Right lobe of liver (tissue), 6 donors: ENCODE measurements around the gene PROM2. TPM values are rescaled to one million over a fixed set of nuclear protein-coding genes. Genes with fewer than 3 reads are reported as not detected.
A peak's percentile ranks its signal among the peaks of the same experiment; 100 is the strongest.

Source experiments
- ATAC-seq, 4 donors: fragments of 200-7000 bp; cut with Tn5 transposase; one replicate each; pipeline ENCODE4 v1.9.1; 2020; ENCODE audit warnings: mild to moderate bottlenecking in 4 of 4, moderate library complexity in 4 of 4
- DNase-seq, 3 donors: peaks; one replicate each; pipeline ENCODE4 v3.0.0-alpha.2; 2020
- H3K27ac ChIP-seq, 3 donors: fragments of 200-600 bp; one replicate each; pipeline ENCODE4 v1.8.0; 2022
- H3K27me3 ChIP-seq, 2 donors: fragments of 200-600 bp; one replicate each; pipeline ENCODE4 v1.8.0; 2022
- H3K36me3 ChIP-seq, 4 donors: fragments of 200-600 bp; sonication (generic) in 1 of 4; one replicate each; pipeline versions ENCODE4 v1.5.1 to v1.8.0; 2017 to 2022; ENCODE audit warnings: control low read depth in 1 of 4
- H3K4me1 ChIP-seq, 4 donors: fragments of 200-600 bp; sonication (generic) in 1 of 4; one replicate each; pipeline versions ENCODE4 v1.5.1 to v1.8.0; 2017 to 2022; ENCODE audit warnings: control low read depth in 1 of 4
- H3K4me3 ChIP-seq, 3 donors: fragments of 200-600 bp; one replicate each; pipeline ENCODE4 v1.8.0; 2022
- H3K9me3 ChIP-seq, 4 donors: fragments of 200-600 bp; sonication (generic) in 1 of 4; one replicate each; pipeline versions ENCODE4 v1.5.1 to v1.8.0; 2017 to 2022; ENCODE audit warnings: control low read depth in 1 of 4
- CTCF ChIP-seq, 4 donors: fragments of 200-600 bp in 3 of 4; fragments of 450-650 bp in 1 of 4; IDR thresholded peaks; one replicate each; pipeline versions ENCODE4 v1.5.1 to v1.8.0; 2016 to 2022; ENCODE audit warnings: antibody characterized with exemption in 4 of 4, mild to moderate bottlenecking in 2 of 4
- POLR2A ChIP-seq: fragments of 450-650 bp; IDR thresholded peaks from one replicate; pipeline ENCODE4 v1.6.1; 2017; ENCODE audit warnings: antibody characterized with exemption, mild to moderate bottlenecking
- WGBS: methylation state at CpG from one replicate; pipeline ENCODE4 v1.1.6; 2018; ENCODE audit warnings: low coverage, low lambda C conversion rate; ENCODE audit not compliant: insufficient coverage; ENCODE audit errors: missing lambda C conversion rate; 5-methylcytosine and 5-hydroxymethylcytosine counted together
- intact Hi-C, 2 donors: fragments of 100-400 bp; cut with DNase I; formaldehyde crosslinking; loops; one replicate each; pipeline versions ENCODE4 v1.11.2 to v1.14.1; 2022
- total RNA-seq, 6 experiments: library from RNA; depleted of rRNA in 2 of 6; stranded (reverse); fragments of >200 nt in 2 of 6; fragmentation: NEBNext Ultra II Directional in 3 of 6; extraction: Animal tissue kit (Norgen Biotek cat#: 25700) in 3 of 6; gene quantifications; one replicate each; pipeline versions ENCODE4 v1.1.0 to v1.2.4, GENCODE V29; 2016 to 2023
- donor health status: DM: no; HTN: yes; CAD: no.
- donor health status: DM: no; HTN: no; CAD: no.
- donor health status: DM: no; HTN: no; CAD: no.
- donor health status: DM: no; HTN: yes; CAD: no.
- donor health status: DM: no; HTN: yes; CAD: no.

PROM2 gene
- total RNA-seq, 6 experiments from 2014 or later = 0.06 to 0.64 (median 0.43) TPM

- intact Hi-C loops = no loop called here
- no peaks in the 10 kb centered on the region for H3K9me3 ChIP-seq
- no peak overlapping the region for H3K27ac ChIP-seq
- DNase-seq (no peak), ATAC-seq (no peak)
- 79% methylated on average over 4 of the region's 19 CpGs for WGBS
- no peaks in the 10 kb centered on the region for H3K4me1 ChIP-seq
- no peak overlapping the region for H3K4me3 ChIP-seq
- no peak for TF ChIP-seq POLR2A
- TF ChIP-seq CTCF (IDR thresholded peaks at IDR 0.05) = no peak
- H3K36me3 ChIP-seq = no peaks in the 10 kb centered on the region
- H3K27me3 ChIP-seq = no peaks in the 10 kb centered on the region
Observed at GRCh38 chr2:95294579-95295250, 20.5 kb downstream of the PROM2 start.

- Histone ChIP-seq H3K9me3 (no peaks in the 10 kb centered on the region), H3K4me1 (no peaks in the 10 kb centered on the region), H3K27ac (no peak overlapping the region), H3K36me3 (no peaks in the 10 kb centered on the region), H3K27me3 (no peaks in the 10 kb centered on the region), H3K4me3 (no peak overlapping the region)
- intact Hi-C loops = no loop called here
- no peak for DNase-seq
- TF ChIP-seq POLR2A (no peak), CTCF (IDR thresholded peaks at IDR 0.05) (no peak)
- 93% methylated on average over 5 of the region's 6 CpGs for WGBS
- no peak for ATAC-seq
Observed at GRCh38 chr2:95295376-95295775, 21.1 kb downstream of the PROM2 start.

- DNase-seq = no peak
Observed at GRCh38 chr2:95296011-95296410, 21.8 kb downstream of the PROM2 start.

GRCh38 chr2:95296880-95297487 is 22.7 kb downstream of the PROM2 start, which contains the start of gene KCNIP3:
KCNIP3 (plus strand) TSS chr2:95297347; CDS start chr2:95297439, 92 bp downstream.
- H3K4me3 ChIP-seq = no peak within 1 kb of the TSS
- H3K9me3 ChIP-seq = no peaks in the 10 kb centered on the region
- intact Hi-C loops = no loop called here
- no peaks in the 10 kb centered on the region for H3K4me1 ChIP-seq
- ATAC-seq = peak in 3 of 4 donors; percentile 27 to 70 (median 42)
- H3K27me3 ChIP-seq = no peaks in the 10 kb centered on the region
- no peak within 1 kb of the TSS for H3K27ac ChIP-seq
- 8% methylated on average over 6 of the region's 13 CpGs for WGBS
- no peak for DNase-seq
- no peaks in the 10 kb centered on the region for H3K36me3 ChIP-seq
- TF ChIP-seq POLR2A (no peak), CTCF (IDR thresholded peaks at IDR 0.05) (no peak)

More at GRCh38 chr2:95296011-95296410, 21.8 kb downstream of the PROM2 start:
- no peak for ATAC-seq
- no CpG with 5 or more reads among the region's 5 CpGs for WGBS
- Histone ChIP-seq H3K27ac (no peak overlapping the region), H3K9me3 (no peaks in the 10 kb centered on the region), H3K4me1 (no peaks in the 10 kb centered on the region), H3K36me3 (no peaks in the 10 kb centered on the region), H3K27me3 (no peaks in the 10 kb centered on the region), H3K4me3 (no peak overlapping the region)
- intact Hi-C loops = no loop called here
- TF ChIP-seq CTCF (IDR thresholded peaks at IDR 0.05) (no peak), POLR2A (no peak)
